Measurements from ENCODE around the gene EPHA3. TPM values are rescaled to one million over a fixed set of nuclear protein-coding genes. Genes with fewer than 3 reads are reported as not detected.

EPHA3 gene
- polyA plus RNA-seq, 2 of the 4 experiments (the other 2 are of a cell fraction) = not detected

GRCh38 chr3:89300526-89300925 lies 193.1 kb downstream of the EPHA3 start:
- ATAC-seq (no peak), FAIRE-seq (no peak), DNase-seq (ENCODE audit: low read depth in 1 of 2, low spot score in 1 of 2) (no peak)
- TF ChIP-seq ZC3H11A (IDR thresholded peaks at IDR 0.05) (no peak), MAX (IDR thresholded peaks at IDR 0.05) (no peak), JUNB (IDR thresholded peaks at IDR 0.05) (no peak), CEBPB (IDR thresholded peaks at IDR 0.05) (no peak), MAFK (IDR thresholded peaks at IDR 0.05; ENCODE audit: partially characterized antibody) (no peak), POLR2A (IDR thresholded peaks at IDR 0.05; ENCODE audit: low read length) (no peak)
- 2% methylated on average over 2 of the region's 2 CpGs for WGBS (ENCODE audit: missing lambda C conversion rate)
- POLR2A ChIA-PET = no interaction called here
- no peak overlapping the region for H3K4me2 ChIP-seq
- no peaks in the 10 kb centered on the region for H3K4me1 ChIP-seq
- H3K27ac ChIP-seq = no peak overlapping the region
- H3K4me3 ChIP-seq = no peak overlapping the region
- CTCF ChIA-PET = no interaction called here
- H3K9me3 ChIP-seq = no peaks in the 10 kb centered on the region

- no peak overlapping the region for H3K4me3 ChIP-seq
- POLR2A ChIA-PET = no interaction called here
- H3K4me1 ChIP-seq = no peaks in the 10 kb centered on the region
- TF ChIP-seq HOXB5 (CRISPR knock-in tag; IDR thresholded peaks at IDR 0.05) = no peak
- TF ChIP-seq NFE2L2 (conservative IDR thresholded peaks at IDR 0.05; ENCODE audit: low read length) = no peak
- no peak for TF ChIP-seq CEBPB (IDR thresholded peaks at IDR 0.05)
- TF ChIP-seq RCOR1 (IDR thresholded peaks at IDR 0.05; ENCODE audit: low read depth, low read length) = no peak
- no peak for TF ChIP-seq MAFK (IDR thresholded peaks at IDR 0.05; ENCODE audit: partially characterized antibody)
- TF ChIP-seq HOXA7 (CRISPR knock-in tag; IDR thresholded peaks at IDR 0.05) = no peak
- no peak for TF ChIP-seq ELK1 (IDR thresholded peaks at IDR 0.05; ENCODE audit: low read depth, low read length)
- no peak for TF ChIP-seq POLR2AphosphoS2 (conservative IDR thresholded peaks at IDR 0.05; ENCODE audit: low read length)
- no peak for TF ChIP-seq PBX3 (IDR thresholded peaks at IDR 0.05)
- TF ChIP-seq ZC3H11A (IDR thresholded peaks at IDR 0.05) = no peak
- no peak for TF ChIP-seq E2F6 (IDR thresholded peaks at IDR 0.05; ENCODE audit: borderline replicate concordance, low read depth)
- no peak for TF ChIP-seq TFCP2L1 (CRISPR knock-in tag; IDR thresholded peaks at IDR 0.05)
- TF ChIP-seq HOXB13 (CRISPR knock-in tag; IDR thresholded peaks at IDR 0.05; ENCODE audit: low read depth) = no peak
- no peak for TF ChIP-seq EP300 (IDR thresholded peaks at IDR 0.05)
- no peak for TF ChIP-seq EHF (CRISPR knock-in tag; IDR thresholded peaks at IDR 0.05)
- no peak for TF ChIP-seq SMC3 (IDR thresholded peaks at IDR 0.05)
- no peak for TF ChIP-seq ZNF302 (CRISPR knock-in tag; IDR thresholded peaks at IDR 0.05)
- TF ChIP-seq GATA3 (IDR thresholded peaks at IDR 0.05; ENCODE audit: borderline replicate concordance) = no peak
- no peak for TF ChIP-seq MAX (IDR thresholded peaks at IDR 0.05)
- no peak for TF ChIP-seq PHF8 (IDR thresholded peaks at IDR 0.05; ENCODE audit: borderline replicate concordance, low read depth)
- H3K9me3 ChIP-seq = no peaks in the 10 kb centered on the region
- ATAC-seq = no peak
- H3K27ac ChIP-seq = no peak overlapping the region
- CTCF ChIA-PET = no interaction called here
- no peak for FAIRE-seq
- H3K4me2 ChIP-seq = no peak overlapping the region
- no peak for DNase-seq (ENCODE audit: low read depth in 1 of 2, low spot score in 1 of 2)
- 3% methylated on average over 2 of the region's 2 CpGs for WGBS (ENCODE audit: missing lambda C conversion rate)
These were observed 193.6 kb downstream of the EPHA3 start for GRCh38 chr3:89300981-89301380.

GRCh38 chr3:89303701-89304100 lies 196.3 kb downstream of the EPHA3 start:
- no peak overlapping the region for H3K27ac ChIP-seq
- ATAC-seq (no peak), DNase-seq (ENCODE audit: low read depth in 1 of 2, low spot score in 1 of 2) (no peak), FAIRE-seq (no peak)
- TF ChIP-seq RFX5 (IDR thresholded peaks at IDR 0.05) (no peak), POLR2AphosphoS2 (conservative IDR thresholded peaks at IDR 0.05; ENCODE audit: low read length) (no peak), CEBPB (IDR thresholded peaks at IDR 0.05) (no peak), HOXA7 (CRISPR knock-in tag; IDR thresholded peaks at IDR 0.05) (no peak), RAD21 (conservative IDR thresholded peaks at IDR 0.05 in 1 of 2, IDR thresholded peaks at IDR 0.05 in 1 of 2) (no peak), ZC3H11A (IDR thresholded peaks at IDR 0.05) (no peak), TFCP2L1 (CRISPR knock-in tag; IDR thresholded peaks at IDR 0.05) (no peak), ESRRA (IDR thresholded peaks at IDR 0.05; ENCODE audit: borderline replicate concordance, low read length) (no peak)
- no peaks in the 10 kb centered on the region for H3K4me1 ChIP-seq
- no peak overlapping the region for H3K4me2 ChIP-seq
- H3K9me3 ChIP-seq = no peaks in the 10 kb centered on the region
- ChIA-PET CTCF (no interaction called here), POLR2A (no interaction called here)
- no peak overlapping the region for H3K4me3 ChIP-seq

Data from A549 (cell line).